Panc1 (cell line): ENCODE results near the gene TEPSIN. TPM values are rescaled to one million over a fixed set of nuclear protein-coding genes. Genes with fewer than 3 reads are reported as not detected.

ENCODE experiments used
- ATAC-seq: fragments of 200-7000 bp; cut with Tn5 transposase; 2 replicates; pipeline ENCODE4 v1.9.1; 2020; ENCODE audit warnings: mild to moderate bottlenecking, moderate library complexity
- BruUV-seq: library from RNA; stranded (reverse); fragments of 400-500 nt; replicated peaks from 2 replicates; lab custom pipeline; 2021; lab: Mats Ljungman, UMichigan
- CTCF ChIA-PET: fragments of 300-600 bp; sonication (Branson Sonifier 250); formaldehyde crosslinking; loops from one replicate; lab custom pipeline; 2022; ENCODE audit warnings: antibody characterized with exemption; lab: Charles Lee
- POLR2A ChIA-PET: fragments of 300-600 bp; sonication (Branson Sonifier 250); formaldehyde crosslinking; loops from one replicate; lab custom pipeline; 2022; ENCODE audit warnings: antibody characterized with exemption; lab: Charles Lee
- DNase-seq: peaks from one replicate; pipeline ENCODE4 v3.0.0-alpha.2; 2010; ENCODE audit warnings: low read depth, low spot score
- H3K27ac ChIP-seq: 2 replicates; pipeline ENCODE4 v1.5.1; 2011; ENCODE audit warnings: mild to moderate bottlenecking, low read length, inconsistent platforms
- H3K27me3 ChIP-seq: fragments of 200-500 bp; sonication (Bioruptor generic); 2 replicates; pipeline ENCODE4 v1.6.0; 2014; ENCODE audit warnings: low read length, inconsistent platforms; ENCODE audit not compliant: control insufficient read depth, insufficient read depth
- H3K36me3 ChIP-seq: fragments of 200-500 bp; sonication (Bioruptor generic); 2 replicates; pipeline ENCODE4 v1.5.1; 2014; ENCODE audit warnings: inconsistent platforms, mild to moderate bottlenecking, low read length, moderate library complexity; ENCODE audit not compliant: control insufficient read depth, insufficient read depth
- H3K4me1 ChIP-seq: 2 replicates; pipeline ENCODE4 v1.5.1; 2011; ENCODE audit warnings: inconsistent platforms, mild to moderate bottlenecking, low read length, moderate library complexity; ENCODE audit not compliant: control insufficient read depth, insufficient read depth
- H3K4me3 ChIP-seq, 2 experiments: 2 replicates each; pipeline ENCODE4 v1.5.1; 2011 to 2012; ENCODE audit warnings: low read depth in 2 of 2, low read length in 2 of 2, mild to moderate bottlenecking in 2 of 2, inconsistent platforms in 1 of 2, moderate library complexity in 1 of 2
- H3K9me3 ChIP-seq: fragments of 200-500 bp; sonication (Bioruptor generic); 2 replicates; pipeline ENCODE4 v1.5.1; 2014; ENCODE audit warnings: low read depth, mild to moderate bottlenecking, inconsistent platforms, low read length, moderate library complexity; ENCODE audit not compliant: control insufficient read depth, insufficient read depth
- CTCF ChIP-seq: fragments of 450-650 bp; IDR thresholded peaks from 2 replicates; pipeline ENCODE4 v1.5.1; 2017; ENCODE audit warnings: mild to moderate bottlenecking
- POLR2AphosphoS5 ChIP-seq: IDR thresholded peaks from 2 replicates; pipeline ENCODE4 v1.6.1; 2012; ENCODE audit warnings: mild to moderate bottlenecking, low read depth, low read length, moderate library complexity
- REST ChIP-seq, 2 experiments: IDR thresholded peaks; 2 replicates each; pipeline ENCODE4 v1.6.1; 2011 to 2012; ENCODE audit warnings: low read depth in 2 of 2, control low read depth in 1 of 2, low read length in 1 of 2, mild to moderate bottlenecking in 1 of 2, moderate library complexity in 1 of 2; ENCODE audit not compliant: insufficient read depth in 1 of 2
- SIN3A ChIP-seq: IDR thresholded peaks from 2 replicates; pipeline ENCODE4 v1.6.1; 2012; ENCODE audit warnings: low read depth, mild to moderate bottlenecking, low read length, moderate library complexity, borderline replicate concordance; ENCODE audit not compliant: insufficient read depth
- TCF7L2 ChIP-seq: IDR thresholded peaks from 2 replicates; pipeline ENCODE4 v1.6.1; 2011; ENCODE audit warnings: mild to moderate bottlenecking, low read depth, low read length, inconsistent platforms
- in situ Hi-C: cut with HindIII; loops from 2 replicates; pipeline ENCODE4 v1.10.0; 2016; ENCODE audit warnings: low sequenced_read_pairs, low pct_unique_long_range_greater_than_20kb
- intact Hi-C: fragments of 100-400 bp; cut with micrococcal nuclease; formaldehyde crosslinking; loops from one replicate; pipeline ENCODE4 v1.10.0; 2022; ENCODE audit not compliant: unreplicated experiment
- total RNA-seq: library from RNA; stranded (reverse); gene quantifications from one replicate; pipeline ENCODE4 v1.2.1, GENCODE V29; 2021; ENCODE audit not compliant: unreplicated experiment

The TEPSIN gene
- total RNA-seq, 1 experiment from 2014 or later = 44.9 TPM

- H3K9me3 ChIP-seq = no peaks in the 10 kb centered on the region
- in situ Hi-C loops = no loop called here
- no peaks in the 10 kb centered on the region for H3K27me3 ChIP-seq
- no peak overlapping the region for H3K27ac ChIP-seq
- no peak overlapping the region for H3K4me3 ChIP-seq
- BruUV-seq = no TSS peak
- ChIA-PET CTCF (no interaction called here), POLR2A (no interaction called here)
- no peaks in the 10 kb centered on the region for H3K4me1 ChIP-seq
- no peak for TF ChIP-seq SIN3A
- no peak for TF ChIP-seq CTCF
- TF ChIP-seq REST (IDR thresholded peaks at IDR 0.05; ENCODE audit: insufficient read depth in 1 of 2, low read depth in 2 of 2, low read length in 1 of 2) = no peak
- TF ChIP-seq TCF7L2 = no peak
- no peak for TF ChIP-seq POLR2AphosphoS5
- ATAC-seq = no peak
- H3K36me3 ChIP-seq = no peaks in the 10 kb centered on the region
- no peak for DNase-seq
- intact Hi-C loops = no loop called here
Observed at GRCh38 chr17:81191646-81192045, 47.2 kb downstream of the TEPSIN start.

- no peak for TF ChIP-seq CTCF
- no peak for TF ChIP-seq TCF7L2
- TF ChIP-seq POLR2AphosphoS5 = no peak
- no peak for TF ChIP-seq REST (IDR thresholded peaks at IDR 0.05; ENCODE audit: insufficient read depth in 1 of 2, low read depth in 2 of 2, low read length in 1 of 2)
- no peak for TF ChIP-seq SIN3A
- ATAC-seq = no peak
- no TSS peak for BruUV-seq
- H3K4me1 ChIP-seq = no peaks in the 10 kb centered on the region
- CTCF ChIA-PET = no interaction called here
- in situ Hi-C loops (no loop called here), intact Hi-C loops (no loop called here)
- H3K4me3 ChIP-seq = no peak overlapping the region
- POLR2A ChIA-PET = no interaction called here
- H3K27ac ChIP-seq = no peak overlapping the region
- H3K36me3 ChIP-seq = no peaks in the 10 kb centered on the region
- H3K9me3 ChIP-seq = no peaks in the 10 kb centered on the region
- H3K27me3 ChIP-seq = no peaks in the 10 kb centered on the region
- DNase-seq = no peak
Observed at GRCh38 chr17:81191116-81191515, 47.7 kb downstream of the TEPSIN start.
